NCI-H69 (cell line): ENCODE measurements around the gene ADAM17.

Experiments used
- DNase-seq: peaks from one replicate; lab custom pipeline; 2025; lab: John Stamatoyannopoulos, UW

Gene ADAM17

GRCh38 chr2:9471206-9471605, 84.4 kb downstream of the ADAM17 start:
- no peak for DNase-seq

- no peak for DNase-seq
Measured at GRCh38 chr2:9467687-9468086, 87.9 kb downstream of the ADAM17 start.

GRCh38 chr2:9466147-9466683, 89.4 kb downstream of the ADAM17 start:
- DNase-seq: no peak

GRCh38 chr2:9465170-9465569, 90.5 kb downstream of the ADAM17 start:
- no peak for DNase-seq

- peak; percentile 5 for DNase-seq
Measured at GRCh38 chr2:9463698-9464034, 92.0 kb downstream of the ADAM17 start.

- DNase-seq: peak; percentile 83
Measured at GRCh38 chr2:9462886-9463697, 92.5 kb downstream of the ADAM17 start.

GRCh38 chr2:9462313-9462712, 93.3 kb downstream of the ADAM17 start:
- no peak for DNase-seq

- no peak for DNase-seq
Measured at GRCh38 chr2:9461079-9461478, 94.6 kb downstream of the ADAM17 start.

- no peak for DNase-seq
Measured at GRCh38 chr2:9460441-9461017, 95.1 kb downstream of the ADAM17 start.

GRCh38 chr2:9451231-9451630, 104.4 kb downstream of the ADAM17 start:
- peak; percentile 44 for DNase-seq

GRCh38 chr2:9445089-9445488, 110.5 kb downstream of the ADAM17 start:
- no peak for DNase-seq

- no peak for DNase-seq
Measured at GRCh38 chr2:9443526-9443925, 112.1 kb downstream of the ADAM17 start.

GRCh38 chr2:9441556-9441955, 114.1 kb downstream of the ADAM17 start:
- no peak for DNase-seq

GRCh38 chr2:9440058-9440727, 115.4 kb downstream of the ADAM17 start:
- no peak for DNase-seq

GRCh38 chr2:9439536-9439935, 116.1 kb downstream of the ADAM17 start:
- DNase-seq: no peak
